WTC11 (cell line): ENCODE measurements around the gene MYL9. TPM values are rescaled to one million over a fixed set of nuclear protein-coding genes. Genes with fewer than 3 reads are reported as not detected.

Experiments used
- ATAC-seq: fragments of 200-7000 bp; cut with Tn5 transposase; 2 replicates; pipeline ENCODE4 v1.10.0; 2021; ENCODE audit warnings: mild to moderate bottlenecking, moderate library complexity
- CTCF ChIA-PET: fragments of 300-600 bp; sonication (Branson Sonifier 250); formaldehyde crosslinking; loops from one replicate; lab custom pipeline; 2021; ENCODE audit warnings: antibody characterized with exemption; lab: Charles Lee
- POLR2A ChIA-PET: fragments of 350-600 bp; sonication (Branson Sonifier 250); formaldehyde crosslinking; loops from one replicate; lab custom pipeline; 2021; ENCODE audit warnings: antibody characterized with exemption; lab: Charles Lee
- DNase-seq: peaks from one replicate; pipeline ENCODE4 v3.0.0; 2021; ENCODE audit warnings: low spot score
- H3K27ac Mint-ChIP-seq: 2 replicates; pipeline ENCODE4 v1.8.0; 2021; ENCODE audit warnings: mixed read lengths
- H3K27me3 Mint-ChIP-seq: 2 replicates; pipeline ENCODE4 v1.8.0; 2021; ENCODE audit warnings: low read depth, mild to moderate bottlenecking, moderate library complexity, mixed read lengths
- H3K36me3 Mint-ChIP-seq: 2 replicates; pipeline ENCODE4 v1.8.0; 2021; ENCODE audit warnings: mixed read lengths
- H3K4me1 Mint-ChIP-seq: 2 replicates; pipeline ENCODE4 v1.8.0; 2022; ENCODE audit warnings: mixed read lengths
- H3K4me3 Mint-ChIP-seq: 2 replicates; pipeline ENCODE4 v1.8.0; 2021; ENCODE audit warnings: mild to moderate bottlenecking, moderate library complexity, mixed read lengths
- H3K9me3 Mint-ChIP-seq: 2 replicates; pipeline ENCODE4 v1.8.0; 2021; ENCODE audit warnings: mixed read lengths
- CREB1 ChIP-seq: sonication (generic); formaldehyde crosslinking; IDR thresholded peaks from 2 replicates; pipeline ENCODE4 v1.8.0; 2023; ENCODE audit warnings: mild to moderate bottlenecking, missing genetic modification reagents
- E2F1 ChIP-seq: sonication (generic); formaldehyde crosslinking; IDR thresholded peaks from 2 replicates; pipeline ENCODE4 v1.8.0; 2022; ENCODE audit warnings: mild to moderate bottlenecking, missing genetic modification reagents
- EMX1 ChIP-seq: fragments of 250-450 bp; sonication (Bioruptor Pico); IDR thresholded peaks from 2 replicates; pipeline ENCODE4 v1.8.0; 2021; ENCODE audit warnings: mild to moderate bottlenecking
- ESRRA ChIP-seq: sonication (generic); formaldehyde crosslinking; IDR thresholded peaks from 2 replicates; pipeline ENCODE4 v1.8.1; 2022; ENCODE audit warnings: mild to moderate bottlenecking, missing genetic modification reagents, borderline replicate concordance
- HMGA2 ChIP-seq: fragments of 250-450 bp; sonication (Bioruptor Pico); IDR thresholded peaks from 2 replicates; pipeline ENCODE4 v1.4.0; 2021; ENCODE audit warnings: mild to moderate bottlenecking, moderate library complexity
- IRF2 ChIP-seq: sonication (generic); formaldehyde crosslinking; IDR thresholded peaks from 2 replicates; pipeline ENCODE4 v1.8.0; 2022; ENCODE audit warnings: low read depth, missing genetic modification reagents, borderline replicate concordance
- JUN ChIP-seq: sonication (generic); formaldehyde crosslinking; IDR thresholded peaks from 2 replicates; pipeline ENCODE4 v1.8.0; 2023; ENCODE audit warnings: mild to moderate bottlenecking, missing genetic modification reagents
- MXD4 ChIP-seq: fragments of 250-450 bp; sonication (Bioruptor Pico); IDR thresholded peaks from 2 replicates; pipeline ENCODE4 v1.8.0; 2021; ENCODE audit warnings: mild to moderate bottlenecking, moderate library complexity, borderline replicate concordance
- MYBL2 ChIP-seq: sonication (generic); formaldehyde crosslinking; IDR thresholded peaks from 2 replicates; pipeline ENCODE4 v1.8.1; 2023; ENCODE audit warnings: mild to moderate bottlenecking, moderate library complexity, missing genetic modification reagents
- NFE2L1 ChIP-seq: sonication (generic); formaldehyde crosslinking; IDR thresholded peaks from 2 replicates; pipeline ENCODE4 v1.8.1; 2023; ENCODE audit warnings: missing genetic modification reagents
- NFYB ChIP-seq: sonication (generic); formaldehyde crosslinking; conservative IDR thresholded peaks from 2 replicates; pipeline ENCODE4 v1.8.0; 2022; ENCODE audit warnings: low read depth, missing genetic modification reagents
- PRDM15 ChIP-seq: sonication (generic); formaldehyde crosslinking; IDR thresholded peaks from 2 replicates; pipeline ENCODE4 v1.8.0; 2022; ENCODE audit warnings: missing genetic modification reagents
- PRRX2 ChIP-seq: fragments of 250-450 bp; sonication (Bioruptor Pico); IDR thresholded peaks from 2 replicates; pipeline ENCODE4 v1.8.0; 2021; ENCODE audit warnings: mild to moderate bottlenecking
- SOX15 ChIP-seq: fragments of 250-450 bp; sonication (Bioruptor Pico); IDR thresholded peaks from 2 replicates; pipeline ENCODE4 v1.9.0; 2021; ENCODE audit warnings: mild to moderate bottlenecking
- TP53 ChIP-seq: sonication (generic); formaldehyde crosslinking; IDR thresholded peaks from 2 replicates; pipeline ENCODE4 v1.8.1; 2023; ENCODE audit warnings: mild to moderate bottlenecking, missing genetic modification reagents
- USF1 ChIP-seq: sonication (generic); formaldehyde crosslinking; IDR thresholded peaks from 2 replicates; pipeline ENCODE4 v1.8.0; 2022; ENCODE audit warnings: mild to moderate bottlenecking, missing genetic modification reagents
- ZNF232 ChIP-seq: sonication (generic); formaldehyde crosslinking; IDR thresholded peaks from 2 replicates; pipeline ENCODE4 v1.8.0; 2022; ENCODE audit warnings: mild to moderate bottlenecking, missing genetic modification reagents
- ZNF317 ChIP-seq: sonication (generic); formaldehyde crosslinking; IDR thresholded peaks from 2 replicates; pipeline ENCODE4 v1.8.1; 2023; ENCODE audit warnings: low read depth, mild to moderate bottlenecking, moderate library complexity, missing genetic modification reagents, borderline replicate concordance
- ZNF416 ChIP-seq: fragments of 250-450 bp; sonication (Bioruptor Pico); IDR thresholded peaks from 2 replicates; pipeline ENCODE4 v1.9.0; 2021; ENCODE audit warnings: mild to moderate bottlenecking, inconsistent platforms
- ZNF671 ChIP-seq: fragments of 250-450 bp; sonication (Bioruptor Pico); IDR thresholded peaks from 2 replicates; pipeline ENCODE4 v1.8.0; 2021; ENCODE audit warnings: mild to moderate bottlenecking
- ZSCAN18 ChIP-seq: fragments of 250-450 bp; sonication (Bioruptor Pico); IDR thresholded peaks from 2 replicates; pipeline ENCODE4 v2.1.2; 2022; ENCODE audit warnings: mild to moderate bottlenecking, moderate library complexity
- total RNA-seq: library from RNA; stranded (reverse); gene quantifications from 3 replicates; pipeline ENCODE4 v1.2.3, GENCODE V29; 2021
- TF ChIP-seq, protein P1 (sequence below): sonication (generic); formaldehyde crosslinking; IDR thresholded peaks from 2 replicates; pipeline ENCODE4 v1.8.1; 2022; ENCODE audit warnings: mild to moderate bottlenecking, moderate library complexity, missing genetic modification reagents
- TF ChIP-seq, protein P2 (sequence below): sonication (generic); formaldehyde crosslinking; IDR thresholded peaks from 2 replicates; pipeline ENCODE4 v1.8.1; 2023; ENCODE audit warnings: mild to moderate bottlenecking, missing genetic modification reagents

MYL9 gene
- total RNA-seq, 1 experiment from 2014 or later = 54.7 TPM

- DNase-seq (no peak), ATAC-seq (no peak)
- ChIA-PET POLR2A (interaction anchor here (1.4 to 1.9 kb wide), 2 partner anchors 8 to 12 kb away, joined by 6 to 8 read pairs; partner anchors contain the start of gene RAB5IF), CTCF (interaction anchor here (1.1 kb wide), 3 partner anchors 8 to 51 kb away, joined by 3 to 4 read pairs (median 4); no protein-coding TSS in a partner anchor)
- no peaks in the 10 kb centered on the region for H3K9me3 Mint-ChIP-seq
- H3K4me3 Mint-ChIP-seq = no peak overlapping the region
- H3K4me1 Mint-ChIP-seq = peaks cover 39% of the 10 kb centered on the region
- no peak for TF ChIP-seq IRF2 (CRISPR knock-in tag)
- TF ChIP-seq PRRX2 (CRISPR knock-in tag) = no peak
- TF ChIP-seq ESRRA (CRISPR knock-in tag) = no peak
- TF ChIP-seq PRDM15 (CRISPR knock-in tag) = no peak
- no peak for TF ChIP-seq JUN (CRISPR knock-in tag)
- no peak for TF ChIP-seq EMX1 (CRISPR knock-in tag)
- TF ChIP-seq, protein P1, sequence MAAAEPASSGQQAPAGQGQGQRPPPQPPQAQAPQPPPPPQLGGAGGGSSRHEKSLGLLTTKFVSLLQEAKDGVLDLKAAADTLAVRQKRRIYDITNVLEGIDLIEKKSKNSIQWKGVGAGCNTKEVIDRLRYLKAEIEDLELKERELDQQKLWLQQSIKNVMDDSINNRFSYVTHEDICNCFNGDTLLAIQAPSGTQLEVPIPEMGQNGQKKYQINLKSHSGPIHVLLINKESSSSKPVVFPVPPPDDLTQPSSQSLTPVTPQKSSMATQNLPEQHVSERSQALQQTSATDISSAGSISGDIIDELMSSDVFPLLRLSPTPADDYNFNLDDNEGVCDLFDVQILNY (CRISPR knock-in tag) = no peak
- no peak for TF ChIP-seq ZNF416 (CRISPR knock-in tag)
- TF ChIP-seq ZSCAN18 (CRISPR knock-in tag) = no peak
- TF ChIP-seq MXD4 (CRISPR knock-in tag) = no peak
- TF ChIP-seq USF1 (CRISPR knock-in tag) = no peak
- H3K27ac Mint-ChIP-seq = peak overlapping the region; percentile 78
- no peaks in the 10 kb centered on the region for H3K27me3 Mint-ChIP-seq
- peaks cover 41% of the 10 kb centered on the region for H3K36me3 Mint-ChIP-seq
Measured at GRCh38 chr20:36593347-36593929, 52.1 kb downstream of the MYL9 start.

DNA sequence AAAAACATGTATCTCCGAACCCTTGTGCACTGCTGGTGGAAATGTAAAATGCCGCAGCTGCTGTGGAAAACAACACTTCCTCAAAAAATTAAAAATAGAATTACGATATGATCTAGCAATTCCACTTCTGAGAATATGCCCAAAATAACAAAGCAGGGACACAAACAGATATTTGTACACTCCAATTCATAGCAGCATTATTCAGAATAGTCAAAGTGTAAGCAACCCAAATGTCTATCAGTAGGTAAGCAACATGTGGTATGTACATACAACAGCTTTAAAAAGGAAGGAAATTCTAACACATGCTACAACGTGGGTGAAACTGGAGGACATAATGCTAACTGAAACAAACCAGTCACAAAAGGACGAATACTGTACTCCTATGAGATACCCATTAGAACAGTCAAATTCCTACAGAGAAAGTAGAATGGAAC, 58.6 kb downstream of the MYL9 start:
- no peak for DNase-seq
- Mint-ChIP-seq H3K36me3 (peaks cover 4% of the 10 kb centered on the region; the same call in 1 of the 2 replicates), H3K27me3 (no peaks in the 10 kb centered on the region; the same call in 1 of the 2 replicates), H3K27ac (no peak overlapping the region), H3K9me3 (no peaks in the 10 kb centered on the region), H3K4me3 (no peak overlapping the region), H3K4me1 (peaks cover 23% of the 10 kb centered on the region)
- CTCF ChIA-PET = interaction anchor here (1.4 kb wide), 2 partner anchors 8 to 22 kb away, joined by 3 to 4 read pairs; no protein-coding TSS in a partner anchor
- POLR2A ChIA-PET = no interaction called here
- ATAC-seq = no peak
- no peak for TF ChIP-seq ZNF671 (CRISPR knock-in tag)
- no peak for TF ChIP-seq MYBL2
- no peak for TF ChIP-seq NFYB (CRISPR knock-in tag)
- no peak for TF ChIP-seq CREB1 (CRISPR knock-in tag)
- no peak for TF ChIP-seq HMGA2 (CRISPR knock-in tag)
- TF ChIP-seq SOX15 (CRISPR knock-in tag) = no peak
- TF ChIP-seq ZNF317 (CRISPR knock-in tag) = no peak
- TF ChIP-seq E2F1 = no peak
- TF ChIP-seq, protein P2, sequence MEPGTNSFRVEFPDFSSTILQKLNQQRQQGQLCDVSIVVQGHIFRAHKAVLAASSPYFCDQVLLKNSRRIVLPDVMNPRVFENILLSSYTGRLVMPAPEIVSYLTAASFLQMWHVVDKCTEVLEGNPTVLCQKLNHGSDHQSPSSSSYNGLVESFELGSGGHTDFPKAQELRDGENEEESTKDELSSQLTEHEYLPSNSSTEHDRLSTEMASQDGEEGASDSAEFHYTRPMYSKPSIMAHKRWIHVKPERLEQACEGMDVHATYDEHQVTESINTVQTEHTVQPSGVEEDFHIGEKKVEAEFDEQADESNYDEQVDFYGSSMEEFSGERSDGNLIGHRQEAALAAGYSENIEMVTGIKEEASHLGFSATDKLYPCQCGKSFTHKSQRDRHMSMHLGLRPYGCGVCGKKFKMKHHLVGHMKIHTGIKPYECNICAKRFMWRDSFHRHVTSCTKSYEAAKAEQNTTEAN (CRISPR knock-in tag) = no peak
- no peak for TF ChIP-seq PRDM15 (CRISPR knock-in tag)
- TF ChIP-seq ZNF232 (CRISPR knock-in tag) = no peak
- TF ChIP-seq TP53 (CRISPR knock-in tag) = no peak
- TF ChIP-seq NFE2L1 (CRISPR knock-in tag) = no peak
